HG03060 (cell line): ENCODE data around the gene C11orf71.
A peak's percentile ranks its signal among the peaks of the same experiment; 100 is the strongest.

Experiments used
- ATAC-seq: cut with Tn5 transposase; IDR thresholded peaks from one replicate; pipeline ENCODE4 v1.9.1; 2021; ENCODE audit warnings: low read depth, moderate number of reproducible peaks; ENCODE audit not compliant: unreplicated experiment

C11orf71 gene

DNA sequence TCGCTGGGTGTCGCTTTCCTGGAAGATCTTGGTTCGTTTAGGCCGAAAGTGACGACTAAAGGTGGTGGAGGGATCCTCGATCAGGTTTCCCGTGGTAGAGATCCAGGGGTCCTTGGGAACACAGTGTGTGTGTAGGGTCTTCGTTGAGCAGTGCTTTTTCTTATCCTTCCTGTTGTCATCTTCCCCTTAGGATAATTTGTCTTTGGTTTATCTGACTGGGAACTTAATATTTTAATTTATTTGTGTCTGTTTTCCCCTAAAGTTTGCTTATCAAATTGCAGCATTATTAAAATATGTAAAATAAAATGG is 558 bp upstream of the C11orf71 start:
- no peak for ATAC-seq

DNA sequence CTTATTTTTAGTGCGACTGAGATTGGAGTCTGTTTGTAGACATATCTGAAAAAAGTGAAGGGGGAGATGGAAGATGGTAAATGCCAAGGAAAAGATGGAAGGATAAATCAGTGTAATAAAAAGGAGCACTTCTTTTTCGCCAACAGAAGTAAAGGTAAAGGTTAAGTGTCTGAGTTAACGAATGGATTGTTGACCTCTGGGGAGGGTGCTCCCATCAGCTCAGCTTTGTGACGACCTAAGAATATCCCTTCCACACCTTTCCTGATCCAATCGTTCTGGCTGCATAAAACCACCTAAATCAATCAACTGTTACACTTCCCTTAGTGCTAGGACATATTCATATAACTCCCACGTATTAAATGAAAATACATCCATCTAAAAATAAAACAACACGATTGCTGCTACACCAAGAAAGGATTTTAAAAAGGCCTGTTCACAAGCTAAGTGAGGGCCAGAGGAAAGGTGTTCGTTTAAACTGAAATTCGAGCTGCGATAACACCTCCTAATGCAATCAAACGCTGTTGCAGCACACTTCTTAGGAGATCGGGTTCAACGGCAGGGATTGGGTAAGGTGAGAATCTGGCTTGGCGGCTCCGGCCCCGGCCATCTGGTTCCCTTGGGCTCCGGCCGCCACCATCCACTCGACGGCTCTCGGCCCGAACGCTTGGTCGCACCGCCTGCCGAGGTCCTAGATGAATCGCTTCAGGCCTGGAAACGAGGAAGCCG is 658 bp downstream of the C11orf71 start:
- ATAC-seq, result peak; percentile 11

DNA sequence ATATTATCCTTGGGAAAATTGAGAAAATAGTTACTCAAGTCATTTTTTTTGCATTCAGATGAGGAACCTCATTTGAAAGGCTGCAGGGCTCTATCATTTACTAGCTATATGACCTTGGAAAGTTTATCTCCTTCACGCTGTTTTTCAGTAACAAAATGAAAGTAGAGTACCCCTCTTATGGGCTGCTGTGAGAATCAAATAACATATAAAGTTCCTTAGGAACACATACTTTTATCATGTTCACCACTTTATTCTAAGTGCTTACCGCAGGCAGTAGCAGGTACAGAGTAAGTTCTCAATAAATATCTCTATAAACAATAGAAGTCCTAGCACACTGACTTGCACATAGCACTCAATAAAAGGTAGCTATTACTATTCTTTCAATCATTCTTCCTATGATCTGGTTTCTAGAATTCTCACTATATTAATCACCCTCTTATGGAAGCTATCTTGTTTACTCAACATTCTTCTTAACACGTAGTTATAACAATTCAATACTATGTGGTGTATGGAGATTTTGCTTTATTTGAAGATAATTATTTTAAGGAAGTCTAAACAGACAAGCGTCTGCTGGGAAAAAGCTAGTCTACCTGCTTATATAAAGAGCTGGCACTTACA is 1.9 kb downstream of the C11orf71 start:
- no peak for ATAC-seq

DNA sequence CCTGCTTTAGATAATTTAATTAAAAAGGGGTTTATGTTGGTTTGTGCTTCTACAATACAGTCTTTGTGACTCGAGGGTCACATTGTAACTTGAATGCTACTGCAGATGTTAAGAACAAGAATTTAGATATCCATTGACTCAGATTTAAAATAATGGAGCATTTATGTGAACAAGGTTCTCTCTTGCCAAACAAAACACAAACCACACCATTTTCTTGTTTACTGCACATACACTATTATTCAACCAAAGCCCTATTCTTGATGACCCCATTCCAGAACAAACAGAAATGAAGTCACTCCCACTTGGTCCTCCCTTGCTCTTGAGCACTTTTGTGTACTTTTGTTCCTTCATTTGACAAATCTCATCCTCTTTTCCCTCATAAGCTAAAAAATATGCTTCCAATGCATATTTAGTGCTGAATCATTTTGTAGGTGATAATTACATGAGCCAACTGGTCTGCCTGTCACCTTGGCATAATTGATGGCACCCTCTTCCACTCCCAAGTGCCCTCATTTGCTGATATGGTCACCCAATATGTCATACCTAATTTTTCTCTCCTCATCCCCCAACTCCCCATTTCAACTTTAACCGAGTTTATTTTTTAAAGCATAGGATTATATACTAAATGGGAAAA is 2.8 kb downstream of the C11orf71 start:
- ATAC-seq, result no peak

DNA sequence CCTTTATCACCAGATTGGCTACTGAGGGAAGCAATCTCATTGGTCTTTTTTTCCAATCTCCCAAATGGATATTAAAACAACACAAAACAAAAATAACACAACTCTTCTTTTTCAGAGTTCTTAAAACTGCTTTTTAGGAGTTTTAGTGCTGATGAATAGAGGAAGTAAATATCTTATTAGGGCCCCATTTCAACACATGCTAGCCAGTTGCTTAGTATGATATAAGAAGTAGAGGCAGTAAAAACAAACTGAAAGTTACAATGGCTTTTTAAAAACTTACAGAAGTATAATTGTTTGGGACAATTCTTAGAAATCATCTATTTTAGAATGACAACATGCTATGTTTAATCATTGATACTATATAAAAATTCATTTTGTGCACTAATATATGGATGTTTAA is 3.4 kb downstream of the C11orf71 start:
- no peak for ATAC-seq

DNA sequence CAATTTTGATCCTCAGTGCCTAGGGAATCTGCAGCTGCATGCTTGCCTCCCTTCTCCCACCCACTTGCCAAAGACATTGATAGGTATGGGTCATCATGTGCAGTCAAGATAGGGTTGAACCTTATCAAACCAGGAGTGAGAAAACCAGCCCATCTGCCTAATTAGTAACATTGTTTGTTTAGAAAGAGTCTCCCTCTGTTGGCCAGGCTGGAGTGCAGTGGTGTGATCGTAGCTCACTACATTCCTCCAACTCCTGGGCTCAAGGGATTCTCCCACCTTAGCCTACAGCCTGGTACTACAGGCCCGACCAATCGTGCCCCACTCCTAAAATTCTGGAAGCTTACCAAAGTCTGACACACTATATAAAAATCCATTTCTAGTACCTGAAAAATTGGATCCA is 4.6 kb downstream of the C11orf71 start:
- no peak for ATAC-seq

DNA sequence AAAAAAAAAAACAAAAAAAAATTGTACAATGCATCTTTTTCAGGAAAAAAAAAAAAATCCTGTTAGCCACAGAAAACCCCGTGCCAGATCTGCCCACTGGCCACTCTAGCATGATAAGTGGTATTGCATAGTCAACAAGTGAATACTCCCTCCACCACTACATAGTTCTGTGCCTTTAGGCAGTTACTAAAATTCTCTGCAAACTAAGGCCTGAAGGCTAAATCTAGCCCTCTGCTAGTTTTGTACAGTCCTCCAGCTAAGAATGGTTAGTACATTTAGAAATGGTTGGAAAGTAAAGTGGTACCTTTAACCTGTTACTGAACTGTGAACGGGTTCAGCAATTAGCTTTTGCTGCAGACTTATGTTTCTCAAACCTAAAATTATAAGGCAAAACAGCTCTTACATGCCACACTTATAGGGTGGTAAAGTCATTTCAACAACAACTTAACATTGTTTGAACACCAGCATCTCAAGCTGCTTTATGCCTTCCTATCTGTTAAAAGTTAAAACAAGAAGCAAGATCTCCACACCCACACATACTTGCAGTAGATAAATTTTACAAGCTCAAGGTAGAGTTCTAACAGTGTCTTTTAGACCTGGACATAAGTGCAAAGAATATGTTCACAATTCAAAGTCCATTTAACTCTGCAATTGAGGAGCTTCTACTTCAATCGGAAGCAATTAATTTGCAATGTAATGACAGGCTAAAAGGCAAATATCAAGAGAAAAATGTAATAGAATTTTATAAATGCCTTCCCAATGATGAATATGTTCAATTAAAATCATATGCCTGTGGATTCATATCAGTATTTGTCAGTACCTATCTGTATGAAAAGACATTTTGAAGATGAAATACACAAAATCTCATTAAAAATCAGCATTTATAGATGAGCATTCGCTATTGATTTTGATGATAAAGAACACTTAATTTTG is 7.3 kb downstream of the C11orf71 start:
- ATAC-seq, result no peak

DNA sequence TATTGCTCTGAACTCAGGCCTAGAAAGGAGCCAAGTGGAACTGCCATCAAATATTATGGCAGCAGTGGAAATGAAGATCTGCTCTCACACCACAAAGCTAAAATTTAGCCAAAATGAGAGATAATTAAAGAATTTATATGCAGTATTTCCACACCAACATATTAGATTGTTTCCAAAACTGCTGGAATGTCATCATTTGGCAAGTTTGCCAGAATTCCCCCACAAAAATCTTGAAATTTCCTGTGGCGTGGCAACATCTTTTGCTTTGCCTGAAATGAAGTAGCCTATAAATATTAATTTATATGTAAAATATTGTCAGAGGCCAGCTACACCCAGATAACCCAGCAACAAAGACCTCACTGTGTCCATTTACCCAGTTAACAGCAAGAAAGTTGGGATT is 13.8 kb downstream of the C11orf71 start:
- no peak for ATAC-seq

DNA sequence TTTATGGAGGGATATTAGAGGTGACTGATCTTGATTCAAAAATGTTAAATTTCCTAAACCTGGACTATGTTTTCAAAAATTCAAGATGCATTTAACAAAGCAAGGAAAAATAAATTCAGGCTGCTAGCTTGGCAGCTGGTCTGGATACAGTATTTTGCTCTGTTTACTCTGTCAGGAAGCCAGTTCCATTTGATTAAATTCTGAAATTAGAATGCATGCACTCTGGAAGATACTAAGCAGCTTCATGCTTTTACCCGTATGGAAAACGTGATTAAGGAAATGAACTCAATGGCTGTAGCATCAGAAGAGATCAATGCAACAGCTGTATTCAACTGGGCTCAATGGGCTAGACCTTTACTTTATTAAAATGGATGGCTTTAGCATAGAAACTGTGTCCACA is 14.2 kb downstream of the C11orf71 start:
- ATAC-seq, result no peak

DNA sequence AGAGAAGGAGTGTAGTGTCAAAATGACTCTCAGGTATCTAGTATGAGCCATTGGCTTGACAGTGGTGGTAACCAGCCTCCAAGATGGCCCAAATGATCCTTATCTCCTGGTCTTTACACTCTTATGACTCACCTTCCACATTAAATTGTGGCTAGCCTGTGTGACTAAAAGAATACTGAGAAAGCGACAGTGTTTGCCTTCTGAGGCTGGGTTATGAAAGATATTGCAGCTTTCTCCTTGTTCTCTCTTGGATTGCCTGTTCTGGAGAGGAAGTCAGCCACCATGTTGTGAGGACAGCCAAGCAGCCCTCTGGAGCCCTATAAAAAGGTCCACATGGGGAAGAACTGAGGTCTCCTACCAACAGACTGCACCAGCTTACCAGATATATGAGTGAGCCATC is 15.8 kb downstream of the C11orf71 start:
- ATAC-seq, result no peak

DNA sequence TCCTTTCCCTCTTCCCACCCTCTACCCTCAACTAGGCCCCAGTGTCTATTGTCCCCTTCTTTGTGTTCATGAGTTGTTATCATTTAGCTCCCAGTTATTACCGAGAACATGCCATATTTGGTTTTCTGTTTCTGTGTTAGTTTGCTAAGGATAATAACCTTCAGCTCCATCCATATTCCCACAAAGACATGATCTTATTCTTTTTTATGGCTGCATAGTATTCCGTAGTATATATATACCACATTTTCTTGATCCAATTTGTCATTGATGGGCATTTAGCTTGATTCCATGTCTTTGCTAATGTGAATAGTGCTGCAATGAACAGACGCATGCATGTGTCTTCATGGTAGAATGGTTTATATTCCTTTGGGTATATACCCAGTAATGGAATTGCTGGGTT is 17.8 kb downstream of the C11orf71 start:
- no peak for ATAC-seq

DNA sequence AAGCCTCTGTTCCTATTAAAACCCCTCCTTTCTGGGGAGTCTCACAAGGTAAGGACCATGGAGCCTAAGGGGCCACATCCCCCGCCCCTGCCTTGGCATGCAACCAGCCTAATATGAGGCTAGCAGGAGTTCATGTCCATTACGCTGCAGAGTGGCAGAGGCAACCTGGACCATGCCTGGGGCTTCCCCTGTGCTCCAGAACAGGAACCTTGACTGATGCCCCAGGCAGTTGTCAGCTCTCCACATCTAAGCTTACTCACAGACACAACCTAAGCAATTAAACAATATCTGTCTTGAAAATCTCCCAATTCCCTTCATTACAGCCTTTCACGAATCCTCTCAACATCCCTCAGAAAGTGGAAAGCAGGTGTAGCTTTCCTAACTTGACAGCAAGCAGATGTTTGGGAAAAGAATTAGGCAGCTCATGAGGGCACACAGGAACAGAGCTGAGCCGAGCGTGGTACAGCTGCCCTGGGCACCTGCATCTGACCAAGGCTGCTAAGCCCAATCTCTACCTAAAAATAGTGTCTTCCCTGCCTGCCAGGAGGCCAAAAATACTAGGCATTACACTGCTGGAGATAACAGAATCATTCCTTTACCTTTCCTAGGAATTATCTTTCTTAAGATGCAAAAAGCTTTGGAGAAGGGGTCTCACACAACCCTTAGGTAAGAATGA is 20.8 kb downstream of the C11orf71 start:
- no peak for ATAC-seq

DNA sequence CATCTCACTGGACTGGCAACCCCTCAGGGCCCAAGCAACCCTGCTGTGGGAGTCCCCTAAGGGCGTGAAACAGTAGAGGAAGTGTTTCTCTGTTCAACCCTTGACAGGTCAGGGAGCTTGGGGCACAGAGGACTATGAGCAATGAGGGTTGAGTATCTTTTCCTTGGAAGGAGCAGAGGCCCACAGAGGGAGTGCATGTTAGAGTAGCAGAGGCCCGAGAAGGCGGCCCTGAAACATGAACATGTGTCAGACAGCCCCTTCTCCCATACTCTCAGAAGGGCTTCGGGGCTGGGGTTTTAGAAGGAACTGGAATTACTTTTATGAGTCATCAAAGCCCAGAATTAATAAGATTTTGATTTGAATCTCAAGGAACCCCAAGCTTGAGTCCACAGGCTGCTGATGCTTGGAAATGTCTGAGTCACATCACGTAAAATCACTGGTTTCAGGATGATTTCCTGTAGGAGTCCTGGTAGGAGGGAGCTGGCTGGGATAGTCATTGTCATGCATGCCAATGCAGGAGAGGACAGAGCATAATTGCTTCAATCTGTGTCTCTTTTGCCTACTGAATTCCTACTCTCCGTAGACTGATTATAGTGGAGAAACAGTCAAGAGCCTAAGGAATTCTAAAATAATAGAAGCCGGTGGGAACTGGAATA is 22.6 kb downstream of the C11orf71 start:
- ATAC-seq, result no peak

DNA sequence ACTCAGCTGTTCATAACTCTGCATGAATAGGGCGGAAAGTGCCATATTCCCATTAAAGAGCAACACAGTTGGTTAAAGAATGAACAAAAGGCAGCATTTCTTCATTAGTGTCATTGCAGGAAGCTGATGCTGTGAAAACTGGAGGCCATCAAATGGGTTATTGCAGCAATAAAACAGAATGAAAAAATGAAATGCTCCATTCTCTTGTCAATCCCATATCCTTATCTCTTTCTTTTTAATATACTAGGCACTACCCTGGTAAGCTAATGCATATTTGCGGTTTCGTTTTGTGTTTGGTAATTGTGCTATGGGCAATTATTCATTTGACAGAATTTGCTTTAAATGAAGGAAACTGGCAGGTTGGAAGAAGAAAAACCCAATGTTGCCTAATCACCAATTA is 25.3 kb downstream of the C11orf71 start:
- ATAC-seq, result no peak

DNA sequence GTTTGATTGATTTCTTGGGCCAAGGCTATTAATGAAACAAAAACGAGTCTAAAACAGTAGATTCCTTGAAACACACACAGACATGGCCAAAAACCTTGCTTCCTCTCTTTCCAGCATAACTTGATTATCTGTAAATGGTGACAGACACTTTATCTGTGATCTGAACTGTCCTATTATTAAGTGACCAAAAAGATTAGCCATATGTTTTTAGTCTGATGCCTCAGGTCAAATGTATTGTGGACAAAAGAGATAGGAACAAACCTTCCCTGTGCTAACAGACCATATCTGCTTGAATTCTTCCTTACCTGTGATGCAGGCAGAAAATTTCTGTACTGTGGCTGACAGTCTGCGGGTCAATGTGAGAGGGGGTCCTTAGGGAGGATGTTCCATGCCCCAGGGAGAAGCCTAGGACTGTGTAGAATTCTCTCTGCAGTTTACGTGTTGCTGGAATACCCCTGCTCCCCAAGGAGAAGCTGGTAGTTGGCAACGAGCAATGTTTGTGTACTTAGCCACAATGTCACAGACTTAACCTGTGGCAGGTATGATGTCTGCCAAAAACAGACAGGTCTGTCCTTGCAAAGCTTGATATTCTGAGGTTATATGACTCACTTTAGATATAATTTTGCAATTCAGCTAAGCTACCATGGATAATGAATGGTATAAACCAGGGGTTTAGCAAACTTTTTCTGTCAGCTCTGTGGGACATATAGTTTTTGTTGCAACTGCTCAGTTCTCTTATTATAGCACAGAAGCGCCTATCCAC is 31.2 kb downstream of the C11orf71 start:
- no peak for ATAC-seq

DNA sequence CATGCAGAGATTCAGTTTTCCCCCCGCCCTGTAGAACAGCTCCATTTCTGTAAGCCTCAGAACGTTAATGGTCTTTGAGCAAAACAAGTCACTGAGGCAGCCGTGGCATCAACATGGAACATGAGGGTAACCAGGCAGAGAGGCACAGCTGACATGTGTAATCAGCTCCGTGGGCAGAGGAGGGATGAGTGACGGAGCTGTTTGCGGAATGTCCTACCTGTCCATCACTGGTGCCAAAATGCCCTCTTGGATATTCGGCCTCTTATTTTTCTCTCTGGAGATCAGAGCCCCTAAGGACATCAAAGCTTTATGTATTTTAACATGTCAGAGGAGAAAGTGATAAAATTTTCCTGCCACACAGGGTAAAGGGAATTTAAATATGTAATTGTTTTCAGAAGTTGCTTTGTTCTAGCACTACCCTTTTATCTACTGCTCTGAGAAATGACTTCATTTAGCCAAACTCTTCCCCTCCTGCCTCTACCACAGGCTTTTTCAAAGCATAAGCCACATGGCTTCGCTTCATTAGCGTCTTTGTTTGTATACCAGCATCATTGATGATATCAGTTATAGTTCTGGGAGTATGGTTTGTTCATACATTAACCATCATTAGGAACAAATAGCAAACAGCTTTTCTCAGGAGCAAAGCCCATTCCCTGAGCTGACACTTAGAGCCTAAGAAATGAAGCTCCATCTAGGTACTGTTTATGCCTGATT is 32.9 kb downstream of the C11orf71 start:
- ATAC-seq, result no peak

DNA sequence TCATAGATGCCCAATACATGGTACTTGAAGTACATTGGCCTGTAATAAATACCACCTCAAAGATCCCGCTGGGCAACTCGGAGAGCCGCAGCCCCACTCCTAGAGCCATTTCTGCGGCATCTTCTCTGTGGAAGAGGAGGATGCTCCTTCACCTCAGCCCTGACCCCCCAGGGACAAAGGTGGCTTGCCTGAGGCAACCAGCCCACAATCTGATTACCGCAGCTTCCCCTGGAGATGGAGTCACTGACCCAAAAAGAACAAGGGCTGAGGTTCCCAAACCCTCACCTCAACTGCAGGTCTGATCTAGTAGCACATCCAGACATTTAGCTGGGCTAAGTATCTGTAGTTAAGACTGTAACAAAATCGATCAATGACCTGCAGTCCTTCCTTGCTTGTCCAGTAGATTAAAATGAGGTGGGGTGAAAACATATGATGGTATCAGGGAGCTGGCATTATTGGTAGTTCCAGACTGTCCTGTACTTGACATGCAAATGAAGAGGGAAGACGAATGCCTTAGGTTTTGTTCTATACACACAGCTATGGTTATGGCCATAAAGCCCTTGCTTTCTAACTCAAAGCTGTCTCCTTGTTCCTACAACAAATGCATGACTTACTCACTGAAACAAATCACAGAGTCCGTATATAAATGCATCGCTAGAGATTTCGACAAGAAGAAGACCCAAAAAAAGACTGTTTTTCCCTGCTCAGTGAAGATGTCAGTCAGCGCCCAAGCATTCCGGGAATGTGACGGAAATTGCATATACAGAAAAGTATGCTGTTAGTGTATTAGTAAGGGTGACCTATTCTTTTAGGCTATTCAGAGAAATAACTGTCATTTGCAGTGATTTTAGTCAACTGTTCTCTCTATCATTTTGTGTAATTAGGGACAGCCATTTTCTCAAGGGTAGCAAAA is 33.7 kb downstream of the C11orf71 start:
- no peak for ATAC-seq

DNA sequence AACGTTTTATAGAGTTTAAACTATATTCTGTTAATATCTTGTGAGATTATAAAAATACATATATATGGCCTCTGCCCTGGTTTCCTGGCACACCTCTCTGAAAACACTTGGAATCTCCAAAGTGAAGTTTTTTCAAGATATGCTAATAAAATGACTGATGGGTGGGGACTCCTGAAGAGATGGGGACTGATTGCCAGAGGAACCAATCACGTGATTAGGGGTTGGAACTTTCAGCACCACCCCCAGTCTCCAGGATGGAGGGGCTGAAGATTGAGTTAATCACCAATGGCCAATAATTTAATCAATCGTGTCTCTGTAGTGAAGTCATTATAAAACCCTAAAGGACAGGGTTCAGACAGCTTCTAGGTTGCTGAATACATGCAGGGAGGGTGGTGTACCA is 37.4 kb downstream of the C11orf71 start:
- no peak for ATAC-seq
